Measurements from ENCODE around the gene CYP2D6.
"Not testable (repeated sequence)": the region's sequence is repeated elsewhere in the genome, so short reads cannot be mapped to it uniquely, and the experiment has no call there.

Gene CYP2D6

GRCh38 chr22:42152661-42153270, 22.2 kb upstream of the CYP2D6 start:
- no peak for DNase-seq (ENCODE audit: low read depth, low spot score)
- no peak overlapping the region for H3K4me3 ChIP-seq (ENCODE audit: low read depth, low read length)
- in situ Hi-C loops (cut with HindIII; ENCODE audit: low sequenced_read_pairs): no loop called here
- no peak for TF ChIP-seq CTCF (IDR thresholded peaks at IDR 0.05; ENCODE audit: low read depth, low read length)

GRCh38 chr22:42151924-42152635, 21.5 kb upstream of the CYP2D6 start:
- no peak for DNase-seq (ENCODE audit: low read depth, low spot score)
- in situ Hi-C loops (cut with HindIII; ENCODE audit: low sequenced_read_pairs): no loop called here
- no peak for TF ChIP-seq CTCF (IDR thresholded peaks at IDR 0.05; ENCODE audit: low read depth, low read length)
- H3K4me3 ChIP-seq (ENCODE audit: low read depth, low read length): no peak overlapping the region

- no peak overlapping the region for H3K4me3 ChIP-seq (ENCODE audit: low read depth, low read length)
- in situ Hi-C loops (cut with HindIII; ENCODE audit: low sequenced_read_pairs): no loop called here
- no peak for DNase-seq (ENCODE audit: low read depth, low spot score)
- TF ChIP-seq CTCF (IDR thresholded peaks at IDR 0.05; ENCODE audit: low read depth, low read length): no peak
Observed at GRCh38 chr22:42150727-42151590, 20.3 kb upstream of the CYP2D6 start.

GRCh38 chr22:42149798-42150197, 19.2 kb upstream of the CYP2D6 start:
- H3K4me3 ChIP-seq (ENCODE audit: low read depth, low read length); DNase-seq (ENCODE audit: low read depth, low spot score); in situ Hi-C loops (cut with HindIII; ENCODE audit: low sequenced_read_pairs): not testable (repeated sequence)

GRCh38 chr22:42145175-42145574, 14.6 kb upstream of the CYP2D6 start:
- DNase-seq (ENCODE audit: low read depth, low spot score): no peak
- TF ChIP-seq CTCF (IDR thresholded peaks at IDR 0.05; ENCODE audit: low read depth, low read length): no peak
- H3K4me3 ChIP-seq (ENCODE audit: low read depth, low read length): no peak overlapping the region
- in situ Hi-C loops (cut with HindIII; ENCODE audit: low sequenced_read_pairs): no loop called here

- H3K4me3 ChIP-seq (ENCODE audit: low read depth, low read length); DNase-seq (ENCODE audit: low read depth, low spot score); in situ Hi-C loops (cut with HindIII; ENCODE audit: low sequenced_read_pairs): not testable (repeated sequence)
Observed at GRCh38 chr22:42143859-42144822, 13.5 kb upstream of the CYP2D6 start.
